Measurements from ENCODE around the gene NUP205.
"Not testable (repeated sequence)": the region's sequence is repeated elsewhere in the genome, so short reads cannot be mapped to it uniquely, and the experiment has no call there.

Gene NUP205

GRCh38 chr7:135666156-135666555, 108.4 kb downstream of the NUP205 start:
- DNase-seq (ENCODE audit: low read depth in 3 of 3), result no peak

GRCh38 chr7:135666846-135667245, 109.1 kb downstream of the NUP205 start:
- DNase-seq (ENCODE audit: low read depth in 3 of 3), result no peak

GRCh38 chr7:135667626-135668025, 109.9 kb downstream of the NUP205 start:
- not testable (repeated sequence) for DNase-seq (ENCODE audit: low read depth in 3 of 3)

- not testable (repeated sequence) for DNase-seq (ENCODE audit: low read depth in 3 of 3)
Observed at GRCh38 chr7:135668852-135669395, 111.2 kb downstream of the NUP205 start.

- DNase-seq (ENCODE audit: low read depth in 3 of 3), result no peak
Observed at GRCh38 chr7:135669774-135670173, 112.1 kb downstream of the NUP205 start.

GRCh38 chr7:135670179-135670578, 112.5 kb downstream of the NUP205 start:
- DNase-seq (ENCODE audit: low read depth in 3 of 3), result no peak

GRCh38 chr7:135672560-135673359, 115.0 kb downstream of the NUP205 start:
- no peak for DNase-seq (ENCODE audit: low read depth in 3 of 3)

- DNase-seq (ENCODE audit: low read depth in 3 of 3), result no peak
Observed at GRCh38 chr7:135673360-135673706, 115.6 kb downstream of the NUP205 start.

- DNase-seq (ENCODE audit: low read depth in 3 of 3), result no peak
Observed at GRCh38 chr7:135678612-135679575, 121.2 kb downstream of the NUP205 start.

- DNase-seq (ENCODE audit: low read depth in 3 of 3), result no peak
Observed at GRCh38 chr7:135681762-135682161, 124.0 kb downstream of the NUP205 start.

GRCh38 chr7:135682191-135682590, 124.5 kb downstream of the NUP205 start:
- no peak for DNase-seq (ENCODE audit: low read depth in 3 of 3)

- DNase-seq (ENCODE audit: low read depth in 3 of 3), result no peak
Observed at GRCh38 chr7:135683609-135684008, 125.9 kb downstream of the NUP205 start.

GRCh38 chr7:135684136-135684535, 126.4 kb downstream of the NUP205 start:
- DNase-seq (ENCODE audit: low read depth in 3 of 3), result no peak

- no peak for DNase-seq (ENCODE audit: low read depth in 3 of 3)
Observed at GRCh38 chr7:135684699-135685098, 127.0 kb downstream of the NUP205 start.

GRCh38 chr7:135685306-135686084, 127.8 kb downstream of the NUP205 start:
- no peak for DNase-seq (ENCODE audit: low read depth in 3 of 3)

GRCh38 chr7:135687466-135687865, 129.7 kb downstream of the NUP205 start:
- DNase-seq (ENCODE audit: low read depth in 3 of 3), result no peak

- DNase-seq (ENCODE audit: low read depth in 3 of 3), result no peak
Observed at GRCh38 chr7:135690566-135690965, 132.8 kb downstream of the NUP205 start.

GRCh38 chr7:135692055-135692454, 134.3 kb downstream of the NUP205 start:
- DNase-seq (ENCODE audit: low read depth in 3 of 3), result no peak

GRCh38 chr7:135692606-135693005, 134.9 kb downstream of the NUP205 start:
- not testable (repeated sequence) for DNase-seq (ENCODE audit: low read depth in 3 of 3)

- DNase-seq (ENCODE audit: low read depth in 3 of 3), result no peak
Observed at GRCh38 chr7:135693558-135693957, 135.8 kb downstream of the NUP205 start.

- DNase-seq (ENCODE audit: low read depth in 3 of 3), result no peak
Observed at GRCh38 chr7:135697276-135698049, 139.7 kb downstream of the NUP205 start.
